ENCODE measurements around the gene DAPK1.

DNA sequence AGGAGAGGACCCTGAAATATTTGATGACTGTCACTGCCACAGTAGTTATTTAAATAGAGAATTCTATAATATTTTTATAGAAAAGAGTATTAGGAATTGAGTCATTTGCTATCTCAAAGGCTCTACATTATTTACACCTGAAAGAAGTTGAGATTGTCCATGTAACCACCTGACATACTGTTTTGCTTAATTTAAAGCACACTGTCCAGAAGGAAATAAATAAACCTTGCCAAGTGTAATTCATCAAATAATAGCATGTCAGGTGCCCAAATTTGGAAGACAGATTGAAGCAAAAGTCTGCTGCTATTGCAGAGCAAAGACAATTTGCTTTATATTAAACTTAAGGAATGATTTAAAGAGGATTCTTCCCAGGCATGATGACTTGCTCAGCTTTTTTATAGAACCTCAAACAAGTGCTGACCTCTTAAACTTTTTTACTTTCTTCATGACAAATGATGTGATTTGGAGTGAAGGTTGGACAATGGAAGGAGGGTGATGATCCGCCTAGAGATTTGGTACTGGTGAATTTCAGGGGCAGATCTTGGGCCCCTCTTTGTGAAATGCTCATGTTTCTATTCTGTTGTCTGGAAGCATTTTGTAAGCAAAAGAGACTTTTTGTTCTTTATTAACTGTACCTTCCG is 65.0 kb downstream of the DAPK1 start:
- TF ChIP-seq, protein P1, sequence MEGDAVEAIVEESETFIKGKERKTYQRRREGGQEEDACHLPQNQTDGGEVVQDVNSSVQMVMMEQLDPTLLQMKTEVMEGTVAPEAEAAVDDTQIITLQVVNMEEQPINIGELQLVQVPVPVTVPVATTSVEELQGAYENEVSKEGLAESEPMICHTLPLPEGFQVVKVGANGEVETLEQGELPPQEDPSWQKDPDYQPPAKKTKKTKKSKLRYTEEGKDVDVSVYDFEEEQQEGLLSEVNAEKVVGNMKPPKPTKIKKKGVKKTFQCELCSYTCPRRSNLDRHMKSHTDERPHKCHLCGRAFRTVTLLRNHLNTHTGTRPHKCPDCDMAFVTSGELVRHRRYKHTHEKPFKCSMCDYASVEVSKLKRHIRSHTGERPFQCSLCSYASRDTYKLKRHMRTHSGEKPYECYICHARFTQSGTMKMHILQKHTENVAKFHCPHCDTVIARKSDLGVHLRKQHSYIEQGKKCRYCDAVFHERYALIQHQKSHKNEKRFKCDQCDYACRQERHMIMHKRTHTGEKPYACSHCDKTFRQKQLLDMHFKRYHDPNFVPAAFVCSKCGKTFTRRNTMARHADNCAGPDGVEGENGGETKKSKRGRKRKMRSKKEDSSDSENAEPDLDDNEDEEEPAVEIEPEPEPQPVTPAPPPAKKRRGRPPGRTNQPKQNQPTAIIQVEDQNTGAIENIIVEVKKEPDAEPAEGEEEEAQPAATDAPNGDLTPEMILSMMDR (IDR thresholded peaks at IDR 0.05; ENCODE audit: low read length): no peak
- TF ChIP-seq EZH2 (IDR thresholded peaks at IDR 0.05; ENCODE audit: borderline replicate concordance, low read length): no peak

Measured in OCI-LY1 (cell line).